Type B pancreatic cell (in vitro differentiated cells): ENCODE data around the gene ZBTB1. TPM values are rescaled to one million over a fixed set of nuclear protein-coding genes. Genes with fewer than 3 reads are reported as not detected.

Source experiments
- DNase-seq: peaks from one replicate; pipeline ENCODE4 v3.0.0; 2021; ENCODE audit warnings: mixed read lengths; ENCODE audit not compliant: unreplicated experiment; ENCODE audit errors: extremely low spot score
- H3K27ac Mint-ChIP-seq: 2 replicates; pipeline ENCODE4 v1.8.0; 2021; ENCODE audit warnings: mild to moderate bottlenecking, mixed read lengths
- H3K27me3 Mint-ChIP-seq: 2 replicates; pipeline ENCODE4 v1.8.0; 2021; ENCODE audit warnings: mixed read lengths
- H3K36me3 Mint-ChIP-seq: 2 replicates; pipeline ENCODE4 v1.8.0; 2021; ENCODE audit warnings: mixed read lengths
- H3K4me1 Mint-ChIP-seq: one replicate; pipeline ENCODE4 v1.8.0; 2021; ENCODE audit warnings: mixed read lengths; ENCODE audit not compliant: unreplicated experiment
- H3K4me3 Mint-ChIP-seq: 2 replicates; pipeline ENCODE4 v1.8.0; 2021; ENCODE audit warnings: mild to moderate bottlenecking, mixed read lengths
- H3K9me3 Mint-ChIP-seq: 2 replicates; pipeline ENCODE4 v1.8.0; 2021; ENCODE audit warnings: mixed read lengths
- total RNA-seq: library from RNA; stranded (reverse); gene quantifications from 2 replicates; pipeline ENCODE4 v1.2.1, GENCODE V29; 2021; ENCODE audit warnings: low replicate concordance
- TF ChIP-seq, protein P1 (sequence below): fragments of 200-600 bp; sonication (generic); conservative IDR thresholded peaks from 2 replicates; pipeline ENCODE4 v1.5.0; 2021; ENCODE audit warnings: antibody characterized with exemption, mild to moderate bottlenecking

The ZBTB1 gene
- total RNA-seq, 1 donor from 2014 or later, result 43.2 TPM

DNA sequence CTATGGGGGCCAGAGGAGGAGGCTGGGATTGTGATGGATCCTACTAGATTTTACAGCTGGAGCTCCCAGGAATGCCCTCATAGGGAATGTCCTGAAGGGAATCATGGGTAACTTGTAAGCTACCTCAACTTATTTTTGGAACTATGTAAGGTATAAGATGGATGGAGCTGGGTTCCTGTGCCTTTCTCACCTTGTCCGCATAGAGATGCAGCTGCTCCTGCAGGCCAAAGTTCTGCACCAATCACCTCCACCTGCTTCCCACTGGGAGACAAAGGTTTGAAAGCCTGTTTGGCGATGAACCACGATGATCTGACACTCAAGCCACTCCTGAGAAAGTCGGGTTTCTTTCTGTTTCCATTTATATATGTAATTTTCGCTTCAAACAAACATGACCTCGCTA, 39.9 kb upstream of the ZBTB1 start:
- H3K27me3 Mint-ChIP-seq, result peaks cover 8% of the 10 kb centered on the region
- TF ChIP-seq, protein P1, sequence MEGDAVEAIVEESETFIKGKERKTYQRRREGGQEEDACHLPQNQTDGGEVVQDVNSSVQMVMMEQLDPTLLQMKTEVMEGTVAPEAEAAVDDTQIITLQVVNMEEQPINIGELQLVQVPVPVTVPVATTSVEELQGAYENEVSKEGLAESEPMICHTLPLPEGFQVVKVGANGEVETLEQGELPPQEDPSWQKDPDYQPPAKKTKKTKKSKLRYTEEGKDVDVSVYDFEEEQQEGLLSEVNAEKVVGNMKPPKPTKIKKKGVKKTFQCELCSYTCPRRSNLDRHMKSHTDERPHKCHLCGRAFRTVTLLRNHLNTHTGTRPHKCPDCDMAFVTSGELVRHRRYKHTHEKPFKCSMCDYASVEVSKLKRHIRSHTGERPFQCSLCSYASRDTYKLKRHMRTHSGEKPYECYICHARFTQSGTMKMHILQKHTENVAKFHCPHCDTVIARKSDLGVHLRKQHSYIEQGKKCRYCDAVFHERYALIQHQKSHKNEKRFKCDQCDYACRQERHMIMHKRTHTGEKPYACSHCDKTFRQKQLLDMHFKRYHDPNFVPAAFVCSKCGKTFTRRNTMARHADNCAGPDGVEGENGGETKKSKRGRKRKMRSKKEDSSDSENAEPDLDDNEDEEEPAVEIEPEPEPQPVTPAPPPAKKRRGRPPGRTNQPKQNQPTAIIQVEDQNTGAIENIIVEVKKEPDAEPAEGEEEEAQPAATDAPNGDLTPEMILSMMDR, result no peak
- H3K27ac Mint-ChIP-seq, result peak overlapping the region; percentile 70
- H3K4me3 Mint-ChIP-seq, result peak overlapping the region; percentile 91
- H3K36me3 Mint-ChIP-seq, result peaks cover 3% of the 10 kb centered on the region
- H3K9me3 Mint-ChIP-seq, result no peaks in the 10 kb centered on the region
- DNase-seq, result no peak
- peaks cover 9% of the 10 kb centered on the region for H3K4me1 Mint-ChIP-seq

DNA sequence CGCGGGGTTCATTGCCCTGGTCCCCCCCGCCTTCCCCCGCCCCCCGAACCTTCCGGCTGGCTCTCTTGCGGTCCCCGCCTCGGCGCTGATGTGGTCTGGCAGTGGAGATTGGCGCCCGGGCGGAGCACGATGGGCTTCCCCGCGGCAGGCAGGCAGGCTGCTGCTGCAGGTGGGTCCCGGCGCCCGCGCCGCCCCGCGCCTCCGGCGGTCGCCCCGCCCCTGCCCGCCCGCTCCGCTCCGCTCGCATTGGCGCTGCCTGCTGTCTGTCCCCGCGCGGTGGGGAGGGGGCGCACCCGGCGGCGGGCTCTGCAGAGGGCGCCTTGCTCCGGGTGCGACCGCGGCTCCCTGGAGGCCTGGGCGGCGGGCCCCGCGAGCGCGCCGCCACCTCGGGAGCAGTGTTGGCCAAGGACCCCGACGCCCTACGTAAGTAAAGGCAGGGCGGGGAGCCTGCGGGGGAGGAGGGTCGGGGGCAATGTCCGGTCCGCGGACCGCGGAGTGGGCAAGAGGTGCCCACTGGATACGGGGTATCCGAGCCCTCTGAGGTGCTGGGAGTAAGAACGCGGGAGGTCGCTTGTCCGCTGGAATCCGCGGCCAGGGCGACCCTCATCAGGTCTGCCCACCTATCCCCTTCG, 39.3 kb upstream of the ZBTB1 start, which contains the start of gene AKAP5:
AKAP5 (plus strand) TSS at position 309 of the 632 bp plus-strand sequence. CDS start 2,896 bp downstream, outside the sequence.
- peak within 1 kb of the TSS; percentile 70 for H3K27ac Mint-ChIP-seq
- peak; percentile 83 for DNase-seq
- TF ChIP-seq, protein P1, result no peak
- H3K4me3 Mint-ChIP-seq, result peak within 1 kb of the TSS; percentile 91
- no peaks in the 10 kb centered on the region for H3K9me3 Mint-ChIP-seq
- peaks cover 8% of the 10 kb centered on the region for H3K27me3 Mint-ChIP-seq
- peaks cover 3% of the 10 kb centered on the region for H3K36me3 Mint-ChIP-seq
- H3K4me1 Mint-ChIP-seq, result peaks cover 9% of the 10 kb centered on the region

DNA sequence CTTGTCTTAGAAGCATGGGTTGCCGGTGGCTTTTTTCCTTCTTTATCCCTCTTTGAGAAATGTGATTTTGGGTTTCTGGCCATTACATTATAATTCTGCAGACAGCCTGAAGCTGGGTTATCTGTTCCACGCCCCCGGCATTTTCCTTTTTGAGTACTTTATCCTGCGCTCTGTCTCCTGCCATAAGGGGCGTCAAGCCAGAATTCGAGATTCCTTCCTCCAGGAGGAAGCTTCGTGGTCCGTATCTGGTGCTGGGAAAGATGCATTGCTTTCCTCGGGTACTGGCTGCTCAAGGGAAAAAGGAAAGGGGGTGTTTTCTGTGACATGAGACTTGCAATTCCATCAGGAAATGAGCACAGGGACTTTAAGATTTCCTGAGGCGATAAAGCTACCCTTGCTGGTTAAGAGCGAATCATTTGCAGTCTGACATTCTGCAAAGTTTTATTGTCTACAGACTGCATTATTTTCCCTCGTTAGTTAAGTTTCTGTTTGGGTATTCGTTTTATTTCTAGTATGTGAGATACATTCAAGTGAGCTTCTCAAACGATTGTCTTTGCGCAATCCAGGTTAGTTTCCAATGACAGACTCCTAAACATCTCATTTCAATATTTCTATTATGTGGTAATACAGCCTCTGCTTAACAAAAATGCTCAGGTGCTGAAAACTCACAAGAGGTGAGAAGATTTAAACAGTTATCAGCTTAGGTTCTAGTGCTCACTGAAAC, 38.6 kb upstream of the ZBTB1 start:
- H3K27ac Mint-ChIP-seq, result peak overlapping the region; percentile 50
- H3K4me1 Mint-ChIP-seq, result peaks cover 9% of the 10 kb centered on the region
- peaks cover 8% of the 10 kb centered on the region for H3K27me3 Mint-ChIP-seq
- TF ChIP-seq, protein P1, result peak; percentile 60
- peaks cover 3% of the 10 kb centered on the region for H3K36me3 Mint-ChIP-seq
- H3K4me3 Mint-ChIP-seq, result peak overlapping the region; percentile 90
- H3K9me3 Mint-ChIP-seq, result no peaks in the 10 kb centered on the region
- DNase-seq, result no peak

DNA sequence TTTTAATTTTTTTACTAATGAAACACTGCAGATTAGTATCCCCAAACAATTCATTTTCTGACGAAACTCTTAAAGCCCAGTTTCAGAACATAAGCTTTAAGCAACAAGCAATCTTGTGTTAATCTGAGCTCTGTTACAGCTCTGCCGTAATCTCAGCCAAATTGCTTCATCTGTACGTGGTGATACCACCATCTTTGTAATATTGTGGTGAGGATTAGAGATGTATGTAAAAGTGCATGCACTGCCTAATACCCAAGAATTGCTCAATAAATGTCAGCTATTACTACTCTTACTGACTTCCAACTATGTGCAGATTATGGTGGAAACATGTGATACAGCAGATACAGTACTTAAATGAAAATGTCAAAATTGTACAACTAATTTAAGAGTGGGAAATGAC, 37.5 kb upstream of the ZBTB1 start:
- Mint-ChIP-seq H3K27ac (no peak overlapping the region), H3K4me3 (no peak overlapping the region), H3K9me3 (no peaks in the 10 kb centered on the region), H3K36me3 (peaks cover 3% of the 10 kb centered on the region), H3K4me1 (peaks cover 9% of the 10 kb centered on the region), H3K27me3 (peaks cover 8% of the 10 kb centered on the region)
- DNase-seq, result no peak
- TF ChIP-seq, protein P1, result no peak

DNA sequence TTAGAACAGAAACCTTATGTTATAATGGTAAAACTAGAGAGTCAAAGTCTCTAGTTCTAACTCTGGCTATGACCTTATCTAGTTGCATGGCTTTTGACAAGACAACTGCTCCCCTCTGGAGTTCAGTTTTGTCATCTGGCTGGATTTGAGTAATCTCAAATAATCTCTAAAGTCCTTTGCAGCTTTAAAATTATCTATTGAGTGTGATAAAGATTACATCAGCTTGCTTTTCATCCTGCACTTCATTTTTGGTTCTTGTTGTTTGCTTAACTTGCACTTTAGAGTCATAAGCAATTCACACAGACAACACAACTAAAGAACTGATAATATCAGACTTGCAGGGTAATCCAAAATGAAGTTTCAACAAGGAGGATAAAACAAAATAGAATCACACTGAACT, 37.0 kb upstream of the ZBTB1 start:
- Mint-ChIP-seq H3K27ac (no peak overlapping the region), H3K36me3 (peaks cover under 1% of the 10 kb centered on the region), H3K4me3 (peak overlapping the region; percentile 54), H3K4me1 (peaks cover 9% of the 10 kb centered on the region), H3K27me3 (peaks cover 8% of the 10 kb centered on the region), H3K9me3 (no peaks in the 10 kb centered on the region)
- TF ChIP-seq, protein P1, result no peak
- DNase-seq, result no peak
